WTC11 (cell line): Measurements from ENCODE around the gene PAM.

ENCODE experiments used
- ATF6 ChIP-seq: sonication (generic); formaldehyde crosslinking; IDR thresholded peaks from 2 replicates; pipeline ENCODE4 v1.8.1; 2023; ENCODE audit warnings: mild to moderate bottlenecking, missing genetic modification reagents
- CREM ChIP-seq: sonication (generic); formaldehyde crosslinking; IDR thresholded peaks from 2 replicates; pipeline ENCODE4 v1.8.1; 2022; ENCODE audit warnings: mild to moderate bottlenecking, missing genetic modification reagents, moderate library complexity
- CTCF ChIP-seq: fragments of 200-600 bp; IDR thresholded peaks from 2 replicates; pipeline ENCODE4 v1.8.0; 2022; ENCODE audit warnings: antibody characterized with exemption
- E2F4 ChIP-seq: sonication (generic); formaldehyde crosslinking; IDR thresholded peaks from 2 replicates; pipeline ENCODE4 v1.8.1; 2022; ENCODE audit warnings: low read depth, mild to moderate bottlenecking, moderate library complexity, missing genetic modification reagents, borderline replicate concordance
- FOXJ3 ChIP-seq: sonication (generic); formaldehyde crosslinking; IDR thresholded peaks from 2 replicates; pipeline ENCODE4 v1.9.0; 2021; ENCODE audit warnings: missing genetic modification reagents, mild to moderate bottlenecking, borderline replicate concordance
- FOXK1 ChIP-seq: sonication (generic); formaldehyde crosslinking; IDR thresholded peaks from 2 replicates; pipeline ENCODE4 v1.8.0; 2022; ENCODE audit warnings: mild to moderate bottlenecking, moderate library complexity, missing genetic modification reagents
- JUN ChIP-seq: sonication (generic); formaldehyde crosslinking; IDR thresholded peaks from 2 replicates; pipeline ENCODE4 v1.8.0; 2023; ENCODE audit warnings: mild to moderate bottlenecking, missing genetic modification reagents
- MAX ChIP-seq: sonication (generic); formaldehyde crosslinking; IDR thresholded peaks from 2 replicates; pipeline ENCODE4 v1.8.0; 2022; ENCODE audit warnings: mild to moderate bottlenecking, missing genetic modification reagents

- TF ChIP-seq JUN (CRISPR knock-in tag): no peak
- no peak for TF ChIP-seq E2F4 (CRISPR knock-in tag)
- TF ChIP-seq CTCF: no peak
- TF ChIP-seq FOXK1 (CRISPR knock-in tag): no peak
- TF ChIP-seq MAX: no peak
- no peak for TF ChIP-seq FOXJ3 (CRISPR knock-in tag)
- no peak for TF ChIP-seq ATF6
- no peak for TF ChIP-seq CREM (CRISPR knock-in tag)
Observed at GRCh38 chr5:103059525-103059924, 304.4 kb downstream of the PAM start.
